Measurements from ENCODE around the gene ZNF502.

ZNF502 gene

DNA sequence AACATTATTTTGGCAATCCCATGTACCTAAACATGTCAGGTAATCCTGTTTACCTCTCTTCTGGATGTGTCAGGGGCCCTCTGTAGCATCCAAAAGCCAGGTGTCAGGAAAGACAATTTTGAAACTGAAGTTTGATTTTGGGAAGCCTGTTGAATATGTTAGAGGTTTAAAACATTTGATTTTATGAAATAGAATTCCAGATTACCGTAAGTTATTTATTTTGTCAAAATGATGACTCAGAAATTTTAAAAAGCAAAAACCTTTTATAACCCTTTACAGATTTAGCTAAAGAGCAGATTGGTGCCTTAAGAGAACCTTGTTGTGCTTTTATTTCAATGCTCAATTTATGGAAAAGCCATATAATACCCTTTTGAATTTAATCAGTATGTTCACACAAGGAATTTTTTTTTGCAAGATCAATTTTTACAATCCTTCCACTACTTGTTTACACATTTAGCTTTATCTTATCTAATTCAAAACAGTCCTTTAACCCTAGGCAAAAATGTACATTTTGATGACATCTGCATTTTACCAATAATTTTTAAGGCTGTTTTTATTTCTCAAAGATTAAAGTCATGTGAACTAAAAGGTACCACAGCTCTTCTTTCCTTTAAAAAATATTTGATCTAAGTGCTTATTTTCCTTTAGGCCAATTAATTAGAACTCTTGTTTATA, 59.1 kb downstream of the ZNF502 start:
- no peak for DNase-seq

DNA sequence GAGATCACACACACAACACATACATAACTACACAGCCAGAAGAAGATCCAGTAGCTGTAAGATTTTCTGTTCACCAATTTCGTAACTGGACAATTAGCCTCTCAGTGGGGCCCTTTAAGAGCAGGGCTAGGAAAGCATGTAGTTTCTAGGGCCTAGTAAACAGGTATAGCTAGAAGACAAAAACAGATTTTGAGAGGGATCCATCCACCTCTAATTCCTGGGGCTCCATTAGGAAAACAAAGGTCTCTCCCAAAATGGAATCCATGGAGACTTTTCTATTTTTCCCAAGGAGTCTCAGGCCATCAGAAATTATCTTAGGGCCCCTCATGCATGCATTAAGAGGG, 59.6 kb downstream of the ZNF502 start:
- no peak for DNase-seq
